OCI-LY7 (cell line): Measurements from ENCODE around the gene UNC5B. TPM values are rescaled to one million over a fixed set of nuclear protein-coding genes. Genes with fewer than 3 reads are reported as not detected.

Source experiments
- BruUV-seq: library from RNA; stranded (reverse); fragments of 400-500 nt; replicated peaks from 2 replicates; lab custom pipeline; 2021; lab: Mats Ljungman, UMichigan
- CTCF ChIA-PET: fragments of 300-600 bp; sonication (Branson Sonifier 250); formaldehyde crosslinking; loops from one replicate; lab custom pipeline; 2022; ENCODE audit warnings: antibody characterized with exemption; ENCODE audit not compliant: unreplicated experiment; lab: Charles Lee
- POLR2A ChIA-PET: fragments of 300-600 bp; sonication (Branson Sonifier 250); formaldehyde crosslinking; loops from one replicate; lab custom pipeline; 2022; ENCODE audit warnings: antibody characterized with exemption; lab: Charles Lee
- DNase-seq: peaks from one replicate; pipeline ENCODE4 v3.0.0-alpha.2; 2015; ENCODE audit warnings: low spot score
- H2AFZ ChIP-seq: fragments of 200-600 bp; sonication (generic), shearing (Covaris generic); 2 replicates; pipeline ENCODE4 v1.6.1; 2014; ENCODE audit warnings: mild to moderate bottlenecking, antibody characterized with exemption, low read length, moderate library complexity
- H3K27ac ChIP-seq: fragments of 200-600 bp; sonication (generic); 2 replicates; pipeline ENCODE4 v1.5.1; 2014; ENCODE audit warnings: mixed run types, low read depth, mild to moderate bottlenecking, moderate library complexity, low read length, inconsistent platforms; ENCODE audit not compliant: poor library complexity, severe bottlenecking
- H3K36me3 ChIP-seq: fragments of 200-600 bp; sonication (generic); 2 replicates; pipeline ENCODE4 v1.6.1; 2014; ENCODE audit warnings: mild to moderate bottlenecking, antibody characterized with exemption, low read length, moderate library complexity, mixed read lengths; ENCODE audit not compliant: insufficient read depth
- H3K4me1 ChIP-seq: fragments of 200-600 bp; sonication (generic); 2 replicates; pipeline ENCODE4 v1.5.1; 2014; ENCODE audit warnings: mild to moderate bottlenecking, low read length; ENCODE audit not compliant: insufficient read depth, poor library complexity, severe bottlenecking
- H3K4me2 ChIP-seq: fragments of 200-600 bp; sonication (generic); 2 replicates; pipeline ENCODE4 v1.6.1; 2014; ENCODE audit warnings: mild to moderate bottlenecking, low read length
- H3K4me3 ChIP-seq: fragments of 200-600 bp; sonication (generic); 2 replicates; pipeline ENCODE4 v1.5.1; 2014; ENCODE audit warnings: mild to moderate bottlenecking, low read depth, low read length; ENCODE audit not compliant: poor library complexity, severe bottlenecking
- H3K79me2 ChIP-seq: fragments of 200-600 bp; sonication (generic); 2 replicates; pipeline ENCODE4 v1.6.1; 2016; ENCODE audit warnings: low read depth, mild to moderate bottlenecking, low read length, moderate library complexity, mixed read lengths; ENCODE audit not compliant: insufficient read depth
- H3K9me2 ChIP-seq: fragments of 200-600 bp; sonication (generic); 2 replicates; pipeline ENCODE4 v1.6.1; 2016; ENCODE audit warnings: mild to moderate bottlenecking, low read length, mixed read lengths; ENCODE audit not compliant: insufficient read depth
- H3K9me3 ChIP-seq: fragments of 200-600 bp; sonication (generic); 2 replicates; pipeline ENCODE4 v1.6.1; 2014; ENCODE audit warnings: mild to moderate bottlenecking, mixed run types, low read length, mixed read lengths
- H4K20me1 ChIP-seq: fragments of 200-600 bp; sonication (generic); 2 replicates; pipeline ENCODE4 v1.6.1; 2014; ENCODE audit warnings: mild to moderate bottlenecking, antibody characterized with exemption, low read length, moderate library complexity, mixed read lengths; ENCODE audit not compliant: insufficient read depth
- CTCF ChIP-seq: fragments of 200-600 bp; sonication (generic); conservative IDR thresholded peaks from 2 replicates; pipeline ENCODE4 v1.5.1; 2014; ENCODE audit warnings: mild to moderate bottlenecking, antibody characterized with exemption, low read length, moderate library complexity, mixed read lengths
- EZH2phosphoT487 ChIP-seq: fragments of 200-600 bp; sonication (generic); IDR thresholded peaks from 2 replicates; pipeline ENCODE4 v1.6.1; 2018; ENCODE audit warnings: low read depth, borderline replicate concordance, mild to moderate bottlenecking, mixed run types, antibody characterized with exemption, low read length, moderate library complexity, mixed read lengths
- intact Hi-C: fragments of 100-400 bp; cut with micrococcal nuclease; formaldehyde crosslinking; loops from one replicate; pipeline ENCODE4 v1.10.0; 2022; ENCODE audit not compliant: unreplicated experiment
- total RNA-seq, 2 experiments: library from RNA; depleted of rRNA in 1 of 2; stranded (reverse); fragments of >200 nt in 1 of 2; shearing (Covaris generic) in 1 of 2; gene quantifications; 2 replicates each; pipeline ENCODE4 v1.2.3, GENCODE V29; 2014 to 2022

The UNC5B gene
- total RNA-seq, 2 experiments from 2014 or later, result not detected

- no peak for DNase-seq
- no peaks in the 10 kb centered on the region for H3K9me2 ChIP-seq
- no peak overlapping the region for H2AFZ ChIP-seq
- intact Hi-C loops, result no loop called here
- H3K4me3 ChIP-seq, result no peak overlapping the region
- H3K4me1 ChIP-seq, result no peaks in the 10 kb centered on the region
- no peaks in the 10 kb centered on the region for H4K20me1 ChIP-seq
- H3K27ac ChIP-seq, result no peak overlapping the region
- no peak overlapping the region for H3K4me2 ChIP-seq
- no peaks in the 10 kb centered on the region for H3K36me3 ChIP-seq
- H3K79me2 ChIP-seq, result no peaks in the 10 kb centered on the region
- no TSS peak for BruUV-seq
- no peaks in the 10 kb centered on the region for H3K9me3 ChIP-seq
- POLR2A ChIA-PET, result no interaction called here
- CTCF ChIA-PET, result no interaction called here
- TF ChIP-seq EZH2phosphoT487 (no peak), CTCF (no peak)
Observed at GRCh38 chr10:71253981-71254818, 41.8 kb downstream of the UNC5B start.

GRCh38 chr10:71254834-71255549 lies 42.6 kb downstream of the UNC5B start:
- ChIA-PET CTCF (no interaction called here), POLR2A (no interaction called here)
- Histone ChIP-seq H3K9me3 (no peaks in the 10 kb centered on the region), H3K4me2 (no peak overlapping the region), H3K79me2 (no peaks in the 10 kb centered on the region), H3K9me2 (no peaks in the 10 kb centered on the region), H3K4me1 (no peaks in the 10 kb centered on the region), H3K27ac (no peak overlapping the region), H4K20me1 (no peaks in the 10 kb centered on the region), H3K36me3 (no peaks in the 10 kb centered on the region), H3K4me3 (no peak overlapping the region), H2AFZ (no peak overlapping the region)
- intact Hi-C loops, result no loop called here
- no peak for DNase-seq
- no peak for TF ChIP-seq EZH2phosphoT487
- no peak for TF ChIP-seq CTCF
- BruUV-seq, result no TSS peak

GRCh38 chr10:71255550-71255807 lies 43.1 kb downstream of the UNC5B start:
- Histone ChIP-seq H3K4me2 (no peak overlapping the region), H3K4me1 (no peaks in the 10 kb centered on the region), H3K9me3 (no peaks in the 10 kb centered on the region), H2AFZ (no peak overlapping the region), H4K20me1 (no peaks in the 10 kb centered on the region), H3K79me2 (no peaks in the 10 kb centered on the region), H3K4me3 (no peak overlapping the region), H3K27ac (no peak overlapping the region), H3K9me2 (no peaks in the 10 kb centered on the region), H3K36me3 (no peaks in the 10 kb centered on the region)
- ChIA-PET CTCF (no interaction called here), POLR2A (no interaction called here)
- DNase-seq, result no peak
- no TSS peak for BruUV-seq
- intact Hi-C loops, result no loop called here
- TF ChIP-seq EZH2phosphoT487 (no peak), CTCF (no peak)
